SK-N-MC (cell line): ENCODE data around the gene ZNF554.

ENCODE experiments used
- DNase-seq: peaks from one replicate; pipeline ENCODE4 v3.0.0-alpha.2; 2011; ENCODE audit warnings: low read depth, low spot score
- H3K27ac ChIP-seq: fragments of 200-600 bp; sonication (generic); 2 replicates; pipeline ENCODE4 v1.5.1; 2016; ENCODE audit warnings: mixed run types
- H3K36me3 ChIP-seq: fragments of 200-600 bp; sonication (generic); 2 replicates; pipeline ENCODE4 v1.6.1; 2017; ENCODE audit warnings: antibody characterized with exemption, low read length, mixed read lengths; ENCODE audit not compliant: insufficient read depth
- H3K4me3 ChIP-seq: fragments of 200-600 bp; sonication (generic); 2 replicates; pipeline ENCODE4 v1.5.1; 2016
- H3K9ac ChIP-seq: fragments of 200-600 bp; sonication (generic); 2 replicates; pipeline ENCODE4 v1.8.0; 2017; ENCODE audit warnings: mixed run types, mixed read lengths; ENCODE audit not compliant: insufficient read length
- H3K9me3 ChIP-seq: fragments of 200-600 bp; sonication (generic); 2 replicates; pipeline ENCODE4 v1.6.1; 2017; ENCODE audit warnings: low read depth, mild to moderate bottlenecking, antibody characterized with exemption, low read length, moderate library complexity, mixed read lengths
- EZH2 ChIP-seq: fragments of 200-600 bp; sonication (generic); IDR thresholded peaks from one replicate; pipeline ENCODE4 v1.6.1; 2017; ENCODE audit warnings: antibody characterized with exemption
- FOXP2 ChIP-seq: optimal IDR thresholded peaks from 2 replicates; pipeline ENCODE3; 2011; ENCODE audit warnings: mild to moderate bottlenecking, moderate library complexity; ENCODE audit not compliant: insufficient read depth; ENCODE audit errors: extremely low read length, control extremely low read depth
- POLR2AphosphoS5 ChIP-seq: IDR thresholded peaks from 2 replicates; pipeline ENCODE4 v1.6.1; 2012; ENCODE audit warnings: mild to moderate bottlenecking, low read depth, low read length, borderline replicate concordance

The ZNF554 gene

DNA sequence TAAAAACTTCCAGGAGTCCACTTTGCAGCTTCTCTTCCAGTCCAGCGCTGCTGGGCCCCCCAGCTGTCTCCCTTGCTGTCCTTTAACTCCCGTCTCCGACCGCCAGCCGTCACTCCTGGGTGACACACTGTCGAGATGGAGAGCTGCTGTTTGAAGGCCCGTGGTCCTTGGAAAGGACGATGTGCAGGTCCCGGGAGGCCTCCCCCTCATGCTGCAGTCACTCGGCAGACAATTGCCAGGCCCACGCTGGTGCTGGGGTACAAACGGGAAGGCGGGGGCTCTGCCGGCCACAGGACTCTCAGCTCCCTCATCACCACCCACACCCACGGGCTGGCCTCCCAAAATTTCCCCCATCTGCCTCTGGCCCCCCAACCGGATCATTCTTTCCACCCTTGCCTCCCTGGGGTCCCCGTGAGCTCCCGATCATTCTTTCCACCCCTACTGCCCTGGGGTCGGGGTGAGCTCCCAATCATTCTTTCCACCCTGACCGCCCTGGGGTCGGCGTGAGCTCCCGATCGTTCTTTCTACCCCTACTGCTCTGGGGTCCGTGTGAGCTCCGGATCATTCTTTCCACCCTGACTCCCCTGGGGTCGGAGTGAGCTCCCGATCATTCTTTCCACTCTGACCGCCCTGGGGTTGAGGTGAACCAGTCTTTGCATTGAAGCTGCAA, 16.0 kb upstream of the ZNF554 start:
- no peak for DNase-seq

DNA sequence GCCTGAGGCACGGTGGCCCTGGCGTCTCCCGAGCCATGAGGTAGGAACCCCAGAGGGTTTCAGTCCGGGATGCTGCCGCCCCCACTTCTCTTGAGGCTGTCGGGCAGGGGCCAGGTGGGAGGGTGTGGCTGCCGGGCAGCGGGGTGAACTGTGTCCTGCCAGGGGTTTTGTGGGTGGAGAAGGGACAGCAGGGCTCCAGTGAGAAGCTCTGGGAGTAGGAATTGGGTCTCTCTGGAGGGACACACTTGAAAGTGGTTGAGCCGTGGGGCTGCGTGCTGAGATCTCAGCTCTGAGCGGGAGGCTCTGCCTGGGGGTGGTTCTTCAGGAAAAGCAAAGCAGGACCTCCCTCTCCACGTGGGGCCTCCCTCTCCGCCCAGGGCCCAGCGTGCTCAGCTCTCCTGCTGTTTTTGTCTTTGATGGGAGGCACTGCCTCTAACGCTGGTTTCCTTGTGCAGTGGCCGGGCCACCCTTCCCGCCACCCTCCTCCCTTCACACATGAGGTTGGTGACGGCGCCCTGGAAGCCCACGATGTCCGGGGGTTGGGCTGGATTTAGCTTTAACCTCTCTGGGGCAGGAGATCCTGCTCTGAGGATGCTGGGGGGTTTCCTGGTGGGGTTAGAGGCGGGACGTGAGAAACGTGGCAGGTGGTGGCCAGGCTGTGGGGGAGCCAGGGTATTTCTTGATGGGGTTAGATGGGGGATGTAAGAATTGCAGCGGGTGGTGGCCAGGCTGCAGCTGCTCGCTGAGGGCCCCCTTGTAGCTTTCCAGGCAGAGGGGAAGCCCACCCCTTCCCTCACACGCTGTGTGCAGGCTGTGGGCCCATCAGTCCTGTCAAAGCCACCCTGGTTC, 15.3 kb upstream of the ZNF554 start:
- TF ChIP-seq POLR2AphosphoS5 (no peak), FOXP2 (no peak), EZH2 (no peak)
- Histone ChIP-seq H3K9ac (peak overlapping the region; percentile 53), H3K9me3 (no peaks in the 10 kb centered on the region), H3K36me3 (peaks cover 58% of the 10 kb centered on the region), H3K27ac (peak overlapping the region; percentile 31; the same call in 1 of the 2 replicates), H3K4me3 (no peak overlapping the region)
- DNase-seq = no peak

More for the DNA sequence above, 16.0 kb upstream of the ZNF554 start:
- no peak for TF ChIP-seq POLR2AphosphoS5
- Histone ChIP-seq H3K4me3 (no peak overlapping the region), H3K36me3 (peaks cover 61% of the 10 kb centered on the region), H3K9ac (peak overlapping the region; percentile 53), H3K9me3 (no peaks in the 10 kb centered on the region), H3K27ac (peak overlapping the region; percentile 31; the same call in 1 of the 2 replicates)

DNA sequence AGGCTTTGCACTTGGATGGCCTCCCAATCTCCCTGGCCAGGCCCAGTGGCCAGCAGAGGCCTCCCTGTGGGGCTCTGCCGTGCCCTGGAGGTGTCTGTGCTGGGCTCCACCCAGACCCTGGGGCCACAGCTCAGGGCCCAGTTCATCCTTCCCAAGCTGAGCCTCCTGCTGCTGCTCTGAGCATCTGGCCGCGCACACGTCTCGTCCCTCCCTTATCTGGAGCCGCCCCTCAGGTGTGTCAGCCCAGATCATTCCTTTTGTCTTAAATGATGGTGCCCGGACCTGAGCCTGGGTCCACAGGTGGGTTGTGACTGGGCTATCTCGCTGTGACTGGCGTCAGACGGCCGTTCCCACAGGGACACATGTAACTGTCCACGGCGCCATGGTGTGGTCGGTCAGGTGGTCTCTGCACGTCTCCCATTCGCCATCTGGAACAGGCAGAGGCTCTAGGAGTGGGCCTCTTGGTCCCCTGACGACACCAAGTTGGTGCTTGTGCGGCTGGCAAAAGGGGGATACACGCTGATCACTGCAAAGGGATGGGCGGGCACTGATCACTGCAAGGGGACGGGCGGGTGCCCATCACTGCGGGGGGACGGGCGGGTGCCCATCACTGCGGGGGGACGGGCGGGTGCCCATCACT, 14.3 kb upstream of the ZNF554 start:
- no peak overlapping the region for H3K27ac ChIP-seq
- no peak overlapping the region for H3K9ac ChIP-seq
- no peak for TF ChIP-seq FOXP2
- TF ChIP-seq POLR2AphosphoS5 = no peak
- no peak for TF ChIP-seq EZH2
- DNase-seq = no peak
- peaks cover 56% of the 10 kb centered on the region for H3K36me3 ChIP-seq
- no peak overlapping the region for H3K4me3 ChIP-seq
- H3K9me3 ChIP-seq = no peaks in the 10 kb centered on the region

DNA sequence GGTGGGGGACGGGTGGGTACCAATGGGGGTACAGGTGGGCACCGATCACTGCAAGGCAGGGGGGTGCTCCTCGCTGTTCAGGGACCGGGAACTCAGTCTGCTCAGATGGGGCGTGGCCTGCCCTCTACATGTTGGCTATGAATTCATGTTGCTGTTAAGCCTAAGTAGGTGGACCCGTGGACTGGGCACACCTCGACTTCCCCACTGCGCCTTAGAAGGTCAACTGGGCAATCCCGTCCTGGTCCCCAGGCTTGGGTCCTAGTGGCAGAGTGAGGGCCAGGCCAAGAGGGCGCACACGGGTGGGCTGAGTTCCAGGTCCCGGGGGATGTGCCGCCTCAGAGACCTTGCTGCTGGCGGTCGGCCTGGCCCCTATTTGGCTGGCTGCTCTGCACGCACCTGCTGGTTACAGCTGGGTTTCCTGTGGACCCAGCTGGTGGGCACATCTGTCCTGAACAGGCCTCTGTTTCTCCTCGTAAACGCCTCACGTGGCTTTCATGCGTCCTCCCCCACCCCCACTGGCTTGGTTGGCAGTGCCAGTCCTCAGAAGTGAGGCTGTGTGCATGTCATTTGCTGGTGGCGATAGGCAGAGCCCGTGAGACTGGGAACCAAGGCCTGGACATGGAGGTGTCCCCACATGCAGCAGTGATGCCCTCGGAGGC, 13.5 kb upstream of the ZNF554 start:
- H3K27ac ChIP-seq = no peak overlapping the region
- no peaks in the 10 kb centered on the region for H3K9me3 ChIP-seq
- H3K4me3 ChIP-seq = no peak overlapping the region
- H3K9ac ChIP-seq = no peak overlapping the region
- H3K36me3 ChIP-seq = peaks cover 55% of the 10 kb centered on the region
- TF ChIP-seq POLR2AphosphoS5 = no peak
- TF ChIP-seq EZH2 = no peak
- no peak for TF ChIP-seq FOXP2
- DNase-seq = no peak

DNA sequence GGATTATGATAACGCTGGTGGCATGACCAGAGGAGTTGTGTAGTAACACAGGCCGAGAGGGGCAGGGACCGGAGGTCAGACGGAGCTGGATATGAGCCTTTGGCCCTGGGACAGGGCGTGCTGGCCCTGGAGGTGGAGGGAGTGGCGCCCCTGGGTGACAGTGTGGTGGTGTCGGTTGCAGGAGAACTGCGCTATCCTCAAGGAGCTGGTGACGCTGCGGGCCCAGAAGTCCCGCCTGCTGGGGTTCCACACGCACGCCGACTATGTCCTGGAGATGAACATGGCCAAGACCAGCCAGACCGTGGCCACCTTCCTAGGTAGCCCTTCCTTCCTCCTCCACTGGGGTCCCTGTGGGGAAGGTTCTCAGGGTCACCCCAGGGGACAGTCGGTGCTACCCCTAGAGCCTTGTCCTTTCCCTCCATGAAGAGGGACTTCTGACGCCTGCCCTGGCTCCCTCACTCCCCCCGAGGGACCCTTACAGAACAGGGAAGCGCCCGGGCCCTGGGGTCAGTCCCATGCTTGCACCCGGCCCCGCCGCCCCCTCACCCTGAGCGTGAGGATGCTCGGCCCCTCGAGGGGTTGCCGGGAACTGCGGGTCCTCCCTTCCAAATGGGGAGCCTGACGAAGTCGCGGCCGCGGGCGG, 12.8 kb upstream of the ZNF554 start:
- Histone ChIP-seq H3K9ac (no peak overlapping the region), H3K36me3 (peaks cover 49% of the 10 kb centered on the region)
- TF ChIP-seq FOXP2 (no peak), EZH2 (no peak), POLR2AphosphoS5 (no peak)

DNA sequence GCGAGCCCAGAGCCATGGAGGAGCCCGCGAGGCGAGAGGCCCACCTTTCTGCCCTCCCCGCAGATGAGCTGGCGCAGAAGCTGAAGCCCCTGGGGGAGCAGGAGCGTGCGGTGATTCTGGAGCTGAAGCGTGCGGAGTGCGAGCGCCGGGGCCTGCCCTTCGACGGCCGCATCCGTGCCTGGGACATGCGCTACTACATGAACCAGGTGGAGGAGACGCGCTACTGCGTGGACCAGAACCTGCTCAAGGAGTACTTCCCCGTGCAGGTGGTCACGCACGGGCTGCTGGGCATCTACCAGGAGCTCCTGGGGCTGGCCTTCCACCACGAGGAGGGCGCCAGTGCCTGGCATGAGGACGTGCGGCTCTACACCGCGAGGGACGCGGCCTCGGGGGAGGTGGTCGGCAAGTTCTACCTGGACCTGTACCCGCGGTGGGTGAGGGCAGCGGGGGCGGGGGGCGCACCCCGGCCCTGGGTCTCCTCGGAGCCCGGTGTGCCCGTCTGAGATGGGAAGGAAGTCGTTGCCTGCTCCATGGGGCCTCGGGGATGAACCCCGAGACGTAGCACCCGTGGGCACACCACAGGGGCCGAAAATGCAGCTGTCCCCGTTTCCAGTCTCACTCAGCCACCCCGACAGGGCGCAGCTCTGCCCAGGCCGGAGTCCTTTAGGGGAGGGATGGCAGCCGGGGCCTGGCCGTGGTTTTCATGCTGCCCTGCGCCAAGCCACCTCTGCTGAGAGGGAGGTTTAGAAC, 12.1 kb upstream of the ZNF554 start:
- Histone ChIP-seq H3K9me3 (no peaks in the 10 kb centered on the region), H3K36me3 (peaks cover 47% of the 10 kb centered on the region), H3K4me3 (no peak overlapping the region), H3K9ac (no peak overlapping the region), H3K27ac (no peak overlapping the region)
- DNase-seq = no peak
- TF ChIP-seq POLR2AphosphoS5 = no peak

More for the DNA sequence above, 12.8 kb upstream of the ZNF554 start:
- Histone ChIP-seq H3K4me3 (no peak overlapping the region), H3K9me3 (no peaks in the 10 kb centered on the region), H3K27ac (no peak overlapping the region)
- DNase-seq = no peak

DNA sequence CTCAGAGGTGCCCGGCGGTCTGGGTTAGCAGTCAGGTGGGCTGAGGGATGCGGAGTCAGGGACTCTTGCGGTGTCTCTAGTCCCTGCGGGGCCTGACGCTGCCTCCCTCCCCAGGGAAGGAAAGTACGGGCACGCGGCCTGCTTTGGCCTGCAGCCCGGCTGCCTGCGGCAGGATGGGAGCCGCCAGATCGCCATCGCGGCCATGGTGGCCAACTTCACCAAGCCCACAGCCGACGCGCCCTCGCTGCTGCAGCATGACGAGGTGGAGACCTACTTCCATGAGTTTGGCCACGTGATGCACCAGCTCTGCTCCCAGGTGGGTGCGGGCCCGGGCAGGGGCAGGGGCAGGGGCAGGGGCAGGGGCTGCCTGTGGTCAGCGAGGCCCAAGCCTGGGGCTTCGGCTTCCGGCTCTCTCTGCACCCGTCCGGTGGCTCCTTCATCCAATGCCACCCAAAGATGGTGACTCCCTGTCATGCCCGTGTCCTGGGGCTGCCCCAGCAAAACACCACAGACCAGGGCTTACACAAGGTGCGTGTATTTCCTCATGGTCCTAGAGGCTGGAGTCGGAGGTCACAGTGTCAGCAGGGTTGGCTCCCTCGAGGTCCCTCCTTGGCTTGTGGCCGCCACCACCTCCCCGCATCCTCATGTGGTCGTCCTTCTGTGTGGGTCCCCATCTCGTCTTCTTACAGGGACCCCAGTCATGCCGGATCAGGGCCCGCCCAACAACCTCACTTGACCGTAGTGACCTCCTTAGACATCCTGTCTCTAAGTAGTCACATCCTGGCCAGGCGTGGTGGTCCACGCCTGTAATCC, 11.3 kb upstream of the ZNF554 start:
- DNase-seq = no peak
- Histone ChIP-seq H3K27ac (no peak overlapping the region), H3K36me3 (peaks cover 47% of the 10 kb centered on the region), H3K9ac (no peak overlapping the region), H3K4me3 (no peak overlapping the region), H3K9me3 (no peaks in the 10 kb centered on the region)
- TF ChIP-seq EZH2 (no peak), FOXP2 (no peak), POLR2AphosphoS5 (no peak)
